ENCODE results near the gene SMOC2. TPM values are rescaled to one million over a fixed set of nuclear protein-coding genes. Genes with fewer than 3 reads are reported as not detected.

Gene SMOC2
- total and polyA plus RNA-seq, 12 donors: 6.6 to 39.1 (median 17.6) TPM

- intact Hi-C loops (cut with DNase I): no loop called here
- Histone ChIP-seq H3K27ac (no peak overlapping the region), H3K4me1 (no peaks in the 10 kb centered on the region), H3K27me3 (peaks cover 0 to 13% (median 0%) of the 10 kb centered on the region in 7 donors), H3K9me3 (no peaks in the 10 kb centered on the region), H3K36me3 (peaks cover 0 to 14% (median 0%) of the 10 kb centered on the region in 9 donors), H3K4me3 (no peak overlapping the region)
- no peak for DNase-seq
- 73 to 82% methylated on average over 5 of the region's 5 CpGs for WGBS, 2 donors
- TF ChIP-seq, protein P1, sequence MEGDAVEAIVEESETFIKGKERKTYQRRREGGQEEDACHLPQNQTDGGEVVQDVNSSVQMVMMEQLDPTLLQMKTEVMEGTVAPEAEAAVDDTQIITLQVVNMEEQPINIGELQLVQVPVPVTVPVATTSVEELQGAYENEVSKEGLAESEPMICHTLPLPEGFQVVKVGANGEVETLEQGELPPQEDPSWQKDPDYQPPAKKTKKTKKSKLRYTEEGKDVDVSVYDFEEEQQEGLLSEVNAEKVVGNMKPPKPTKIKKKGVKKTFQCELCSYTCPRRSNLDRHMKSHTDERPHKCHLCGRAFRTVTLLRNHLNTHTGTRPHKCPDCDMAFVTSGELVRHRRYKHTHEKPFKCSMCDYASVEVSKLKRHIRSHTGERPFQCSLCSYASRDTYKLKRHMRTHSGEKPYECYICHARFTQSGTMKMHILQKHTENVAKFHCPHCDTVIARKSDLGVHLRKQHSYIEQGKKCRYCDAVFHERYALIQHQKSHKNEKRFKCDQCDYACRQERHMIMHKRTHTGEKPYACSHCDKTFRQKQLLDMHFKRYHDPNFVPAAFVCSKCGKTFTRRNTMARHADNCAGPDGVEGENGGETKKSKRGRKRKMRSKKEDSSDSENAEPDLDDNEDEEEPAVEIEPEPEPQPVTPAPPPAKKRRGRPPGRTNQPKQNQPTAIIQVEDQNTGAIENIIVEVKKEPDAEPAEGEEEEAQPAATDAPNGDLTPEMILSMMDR (IDR thresholded peaks at IDR 0.05): no peak
- ATAC-seq: no peak
These were observed 65.5 kb downstream of the SMOC2 start for GRCh38 chr6:168506460-168506859.

- intact Hi-C loops (cut with DNase I): no loop called here
- ATAC-seq (no peak), DNase-seq (no peak)
- H3K4me1 ChIP-seq: peaks cover 0 to 1% (median 0%) of the 10 kb centered on the region in 9 donors
- no peaks in the 10 kb centered on the region for H3K9me3 ChIP-seq
- 69 to 70% methylated on average over 12 of the region's 12 CpGs for WGBS, 2 donors
- H3K36me3 ChIP-seq: peaks cover 0 to 14% (median 0%) of the 10 kb centered on the region in 9 donors
- H3K4me3 ChIP-seq: no peak overlapping the region
- TF ChIP-seq, protein P1 (IDR thresholded peaks at IDR 0.05): no peak
- H3K27ac ChIP-seq: no peak overlapping the region
- H3K27me3 ChIP-seq: peaks cover 0 to 13% (median 0%) of the 10 kb centered on the region in 7 donors
These were observed 66.3 kb downstream of the SMOC2 start for GRCh38 chr6:168507297-168507696.

- ATAC-seq (no peak), DNase-seq (no peak)
- peaks cover 0 to 13% (median 0%) of the 10 kb centered on the region in 7 donors for H3K27me3 ChIP-seq
- no peaks in the 10 kb centered on the region for H3K9me3 ChIP-seq
- intact Hi-C loops (cut with DNase I): no loop called here
- TF ChIP-seq, protein P1 (IDR thresholded peaks at IDR 0.05): no peak
- H3K27ac ChIP-seq: no peak overlapping the region
- no peak overlapping the region for H3K4me3 ChIP-seq
- H3K36me3 ChIP-seq: peaks cover 0 to 14% (median 0%) of the 10 kb centered on the region in 9 donors
- WGBS, 2 donors: 93 to 94% methylated on average over 8 of the region's 8 CpGs
- H3K4me1 ChIP-seq: peaks cover 0 to 3% (median 0%) of the 10 kb centered on the region in 9 donors
These were observed 66.7 kb downstream of the SMOC2 start for GRCh38 chr6:168507730-168508129.

DNA sequence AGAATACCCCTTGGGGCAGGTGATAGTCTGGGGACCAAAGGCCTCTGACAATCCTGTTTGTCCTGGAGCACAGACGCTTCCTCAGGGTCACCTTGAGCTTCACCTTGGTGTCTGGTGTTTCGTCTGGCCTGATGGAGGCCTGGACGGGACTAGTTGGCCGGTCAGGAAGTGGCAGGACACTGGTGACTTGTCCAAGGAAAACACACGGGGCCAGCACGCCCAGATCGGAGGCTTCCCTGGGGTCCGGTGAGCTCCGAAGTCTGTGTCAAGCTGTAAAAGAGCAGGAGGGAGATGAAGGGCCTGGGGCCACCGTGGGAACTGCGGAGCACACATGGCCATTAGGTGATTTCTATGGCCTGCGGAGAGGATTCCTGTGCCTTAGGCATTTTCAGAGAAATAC lies 67.9 kb downstream of the SMOC2 start:
- Histone ChIP-seq H3K27me3 (peaks cover 0 to 13% (median 4%) of the 10 kb centered on the region in 7 donors), H3K27ac (no peak overlapping the region), H3K4me1 (peaks cover 0 to 8% (median 0%) of the 10 kb centered on the region in 9 donors), H3K4me3 (no peak overlapping the region), H3K9me3 (no peaks in the 10 kb centered on the region), H3K36me3 (peaks cover 0 to 14% (median 0%) of the 10 kb centered on the region in 9 donors)
- intact Hi-C loops (cut with DNase I): no loop called here
- TF ChIP-seq, protein P1 (IDR thresholded peaks at IDR 0.05): no peak
- ATAC-seq: no peak
- 79 to 81% methylated on average over 12 of the region's 12 CpGs for WGBS, 2 donors
- DNase-seq: no peak
